Ishikawa (cell line): ENCODE results near the gene GTF3C1.

Source experiments
- CEBPB ChIP-seq: IDR thresholded peaks from 2 replicates; pipeline ENCODE4 v1.6.1; 2012
- CREB1 ChIP-seq: IDR thresholded peaks from 2 replicates; pipeline ENCODE4 v1.6.1; 2012; ENCODE audit warnings: low read depth
- EGR1 ChIP-seq: IDR thresholded peaks from 2 replicates; pipeline ENCODE4 v1.6.1; 2012
- EP300 ChIP-seq: IDR thresholded peaks from 2 replicates; pipeline ENCODE4 v1.6.1; 2012; ENCODE audit warnings: borderline replicate concordance
- FOXM1 ChIP-seq: IDR thresholded peaks from 2 replicates; pipeline ENCODE4 v1.6.1; 2012; ENCODE audit warnings: low read depth, borderline replicate concordance
- MAX ChIP-seq: IDR thresholded peaks from 2 replicates; pipeline ENCODE4 v1.6.1; 2012
- NFIC ChIP-seq: IDR thresholded peaks from 2 replicates; pipeline ENCODE4 v1.6.1; 2012
- RAD21 ChIP-seq: IDR thresholded peaks from 2 replicates; pipeline ENCODE4 v1.6.1; 2012; ENCODE audit warnings: low read depth
- REST ChIP-seq: IDR thresholded peaks from 2 replicates; pipeline ENCODE4 v1.6.1; 2012; ENCODE audit warnings: low read depth, mild to moderate bottlenecking
- TAF1 ChIP-seq: IDR thresholded peaks from 2 replicates; pipeline ENCODE4 v1.6.1; 2012; ENCODE audit warnings: low read depth, mild to moderate bottlenecking
- TCF12 ChIP-seq: IDR thresholded peaks from 2 replicates; pipeline ENCODE4 v1.6.1; 2012; ENCODE audit warnings: low read depth
- TEAD4 ChIP-seq: IDR thresholded peaks from 2 replicates; pipeline ENCODE4 v1.6.1; 2012
- USF1 ChIP-seq: IDR thresholded peaks from 2 replicates; pipeline ENCODE4 v1.6.1; 2012
- YY1 ChIP-seq: IDR thresholded peaks from 2 replicates; pipeline ENCODE4 v1.6.1; 2012; ENCODE audit warnings: low read depth
- ZBTB7A ChIP-seq: IDR thresholded peaks from 2 replicates; pipeline ENCODE4 v1.6.1; 2012; ENCODE audit warnings: low read depth

The GTF3C1 gene

GRCh38 chr16:27485811-27486210 lies 63.9 kb downstream of the GTF3C1 start:
- TF ChIP-seq RAD21 (no peak), FOXM1 (no peak), TCF12 (no peak), EGR1 (no peak), CEBPB (no peak), YY1 (no peak), ZBTB7A (no peak), USF1 (no peak), EP300 (no peak), MAX (no peak), TAF1 (no peak), REST (no peak), NFIC (no peak), TEAD4 (no peak), CREB1 (no peak)

GRCh38 chr16:27485126-27485525 lies 64.6 kb downstream of the GTF3C1 start:
- TF ChIP-seq TCF12, result no peak
- TF ChIP-seq YY1, result no peak
- TF ChIP-seq ZBTB7A, result no peak

GRCh38 chr16:27483624-27484023 lies 66.1 kb downstream of the GTF3C1 start:
- TF ChIP-seq TEAD4, result no peak
- no peak for TF ChIP-seq TCF12
- no peak for TF ChIP-seq EGR1
- TF ChIP-seq NFIC, result no peak
- no peak for TF ChIP-seq RAD21
- TF ChIP-seq REST, result no peak
- no peak for TF ChIP-seq YY1
- TF ChIP-seq ZBTB7A, result no peak
- no peak for TF ChIP-seq USF1
- TF ChIP-seq FOXM1, result no peak
- TF ChIP-seq CEBPB, result no peak
- no peak for TF ChIP-seq EP300
- TF ChIP-seq TAF1, result no peak
- TF ChIP-seq CREB1, result no peak
- TF ChIP-seq MAX, result no peak

- no peak for TF ChIP-seq CEBPB
- no peak for TF ChIP-seq MAX
- TF ChIP-seq CREB1, result no peak
- TF ChIP-seq EP300, result no peak
- no peak for TF ChIP-seq TCF12
- TF ChIP-seq EGR1, result no peak
- TF ChIP-seq YY1, result no peak
- TF ChIP-seq RAD21, result no peak
- TF ChIP-seq USF1, result no peak
- TF ChIP-seq ZBTB7A, result no peak
- TF ChIP-seq NFIC, result no peak
- TF ChIP-seq TAF1, result no peak
These were observed 66.7 kb downstream of the GTF3C1 start for GRCh38 chr16:27483088-27483437.

GRCh38 chr16:27482397-27483087 lies 67.2 kb downstream of the GTF3C1 start:
- TF ChIP-seq FOXM1, result no peak
